Gastroesophageal sphincter (tissue), 3 donors: ENCODE data around the gene ITGB2.

Experiments
- EP300 ChIP-seq: sonication (generic); formaldehyde crosslinking; IDR thresholded peaks from one replicate; pipeline ENCODE4 v1.6.1; 2017; ENCODE audit warnings: antibody characterized with exemption, mild to moderate bottlenecking
- POLR2A ChIP-seq, 2 donors: fragments of 450-650 bp; IDR thresholded peaks; one replicate each; pipeline ENCODE4 v1.6.1; 2017; ENCODE audit warnings: antibody characterized with exemption in 2 of 2, mild to moderate bottlenecking in 2 of 2, moderate library complexity in 1 of 2
- POLR2AphosphoS5 ChIP-seq: sonication (generic); formaldehyde crosslinking; IDR thresholded peaks from one replicate; pipeline ENCODE4 v1.6.1; 2017; ENCODE audit warnings: antibody characterized with exemption
- TF ChIP-seq, protein P1 (sequence below), 4 experiments: fragments of 200-600 bp in 2 of 4; fragments of 450-650 bp in 2 of 4; sonication (generic) in 1 of 4; IDR thresholded peaks; one replicate each; pipeline ENCODE4 v1.5.1; 2017 to 2019; ENCODE audit warnings: antibody characterized with exemption in 4 of 4, mild to moderate bottlenecking in 2 of 4, moderate library complexity in 2 of 4

DNA sequence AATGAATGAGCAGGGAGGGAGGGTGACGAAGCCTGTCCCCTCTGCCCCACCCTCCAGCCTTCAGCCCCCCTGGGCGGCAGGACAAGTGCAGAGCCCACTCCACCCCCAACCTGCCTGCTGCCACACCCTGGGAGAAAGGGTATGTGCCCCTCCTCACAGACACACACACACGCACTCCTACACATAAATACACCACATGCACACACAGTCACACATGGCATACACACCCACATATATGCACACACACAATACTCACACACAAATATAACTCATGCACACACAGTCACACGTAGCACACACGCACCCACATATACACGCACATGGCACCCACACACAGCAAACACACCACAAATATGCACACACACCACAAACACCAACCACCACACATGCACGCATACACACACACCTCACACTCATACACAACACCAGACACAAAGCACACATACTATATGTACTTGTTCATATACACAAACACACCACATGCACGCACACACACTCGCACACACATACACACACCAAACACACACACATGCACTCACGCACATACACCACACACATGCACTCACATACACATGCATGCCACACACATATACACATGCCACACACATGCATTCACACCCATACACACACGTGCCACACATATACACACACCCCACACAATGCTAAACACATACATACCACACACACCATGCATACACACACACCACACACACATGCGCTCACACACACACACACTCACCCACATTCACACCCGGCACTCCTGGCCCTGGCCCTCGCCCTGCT, 16.4 kb downstream of the ITGB2 start:
- TF ChIP-seq, protein P1, sequence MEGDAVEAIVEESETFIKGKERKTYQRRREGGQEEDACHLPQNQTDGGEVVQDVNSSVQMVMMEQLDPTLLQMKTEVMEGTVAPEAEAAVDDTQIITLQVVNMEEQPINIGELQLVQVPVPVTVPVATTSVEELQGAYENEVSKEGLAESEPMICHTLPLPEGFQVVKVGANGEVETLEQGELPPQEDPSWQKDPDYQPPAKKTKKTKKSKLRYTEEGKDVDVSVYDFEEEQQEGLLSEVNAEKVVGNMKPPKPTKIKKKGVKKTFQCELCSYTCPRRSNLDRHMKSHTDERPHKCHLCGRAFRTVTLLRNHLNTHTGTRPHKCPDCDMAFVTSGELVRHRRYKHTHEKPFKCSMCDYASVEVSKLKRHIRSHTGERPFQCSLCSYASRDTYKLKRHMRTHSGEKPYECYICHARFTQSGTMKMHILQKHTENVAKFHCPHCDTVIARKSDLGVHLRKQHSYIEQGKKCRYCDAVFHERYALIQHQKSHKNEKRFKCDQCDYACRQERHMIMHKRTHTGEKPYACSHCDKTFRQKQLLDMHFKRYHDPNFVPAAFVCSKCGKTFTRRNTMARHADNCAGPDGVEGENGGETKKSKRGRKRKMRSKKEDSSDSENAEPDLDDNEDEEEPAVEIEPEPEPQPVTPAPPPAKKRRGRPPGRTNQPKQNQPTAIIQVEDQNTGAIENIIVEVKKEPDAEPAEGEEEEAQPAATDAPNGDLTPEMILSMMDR (IDR thresholded peaks at IDR 0.05), result no peak
- TF ChIP-seq POLR2A (IDR thresholded peaks at IDR 0.05) (no peak), EP300 (no peak), POLR2AphosphoS5 (no peak)
